Measurements from ENCODE around the gene ADGRV1.

Gene ADGRV1

GRCh38 chr5:91144491-91145332 is 586.1 kb downstream of the ADGRV1 start:
- H3K4me3 ChIP-seq (ENCODE audit: low read length): no peak overlapping the region
- no peak for DNase-seq (ENCODE audit: low read depth)
- no peak for TF ChIP-seq CTCF (conservative IDR thresholded peaks at IDR 0.05; ENCODE audit: low read depth, low read length)

- H3K4me3 ChIP-seq (ENCODE audit: low read length): no peak overlapping the region
- TF ChIP-seq CTCF (conservative IDR thresholded peaks at IDR 0.05; ENCODE audit: low read depth, low read length): no peak
- DNase-seq (ENCODE audit: low read depth): no peak
Observed at GRCh38 chr5:91145333-91145620, 586.7 kb downstream of the ADGRV1 start.

GRCh38 chr5:91146230-91146629 is 587.6 kb downstream of the ADGRV1 start:
- no peak for TF ChIP-seq CTCF (conservative IDR thresholded peaks at IDR 0.05; ENCODE audit: low read depth, low read length)
- no peak overlapping the region for H3K4me3 ChIP-seq (ENCODE audit: low read length)
- DNase-seq (ENCODE audit: low read depth): no peak

GRCh38 chr5:91146905-91147600 is 588.5 kb downstream of the ADGRV1 start:
- no peak overlapping the region for H3K4me3 ChIP-seq (ENCODE audit: low read length)
- TF ChIP-seq CTCF (conservative IDR thresholded peaks at IDR 0.05; ENCODE audit: low read depth, low read length): no peak
- DNase-seq (ENCODE audit: low read depth): no peak

- TF ChIP-seq CTCF (conservative IDR thresholded peaks at IDR 0.05; ENCODE audit: low read depth, low read length): no peak
- H3K4me3 ChIP-seq (ENCODE audit: low read length): no peak overlapping the region
- DNase-seq (ENCODE audit: low read depth): no peak
Observed at GRCh38 chr5:91150234-91150633, 591.6 kb downstream of the ADGRV1 start.

GRCh38 chr5:91150636-91151035 is 592.0 kb downstream of the ADGRV1 start:
- no peak for DNase-seq (ENCODE audit: low read depth)
- no peak overlapping the region for H3K4me3 ChIP-seq (ENCODE audit: low read length)
- TF ChIP-seq CTCF (conservative IDR thresholded peaks at IDR 0.05; ENCODE audit: low read depth, low read length): no peak

GRCh38 chr5:91151947-91152346 is 593.4 kb downstream of the ADGRV1 start:
- H3K4me3 ChIP-seq (ENCODE audit: low read length): no peak overlapping the region
- TF ChIP-seq CTCF (conservative IDR thresholded peaks at IDR 0.05; ENCODE audit: low read depth, low read length): no peak

More at GRCh38 chr5:91151947-91152346, 593.4 kb downstream of the ADGRV1 start:
- peak; percentile 95 for DNase-seq (ENCODE audit: low read depth)

Data from retinal pigment epithelial cell (primary cell).